Measurements from ENCODE around the gene CBX1. TPM values are rescaled to one million over a fixed set of nuclear protein-coding genes. Genes with fewer than 3 reads are reported as not detected.

CBX1 gene
- total and polyA plus RNA-seq, 2 experiments from 2014 or later = 127 to 223 TPM

DNA sequence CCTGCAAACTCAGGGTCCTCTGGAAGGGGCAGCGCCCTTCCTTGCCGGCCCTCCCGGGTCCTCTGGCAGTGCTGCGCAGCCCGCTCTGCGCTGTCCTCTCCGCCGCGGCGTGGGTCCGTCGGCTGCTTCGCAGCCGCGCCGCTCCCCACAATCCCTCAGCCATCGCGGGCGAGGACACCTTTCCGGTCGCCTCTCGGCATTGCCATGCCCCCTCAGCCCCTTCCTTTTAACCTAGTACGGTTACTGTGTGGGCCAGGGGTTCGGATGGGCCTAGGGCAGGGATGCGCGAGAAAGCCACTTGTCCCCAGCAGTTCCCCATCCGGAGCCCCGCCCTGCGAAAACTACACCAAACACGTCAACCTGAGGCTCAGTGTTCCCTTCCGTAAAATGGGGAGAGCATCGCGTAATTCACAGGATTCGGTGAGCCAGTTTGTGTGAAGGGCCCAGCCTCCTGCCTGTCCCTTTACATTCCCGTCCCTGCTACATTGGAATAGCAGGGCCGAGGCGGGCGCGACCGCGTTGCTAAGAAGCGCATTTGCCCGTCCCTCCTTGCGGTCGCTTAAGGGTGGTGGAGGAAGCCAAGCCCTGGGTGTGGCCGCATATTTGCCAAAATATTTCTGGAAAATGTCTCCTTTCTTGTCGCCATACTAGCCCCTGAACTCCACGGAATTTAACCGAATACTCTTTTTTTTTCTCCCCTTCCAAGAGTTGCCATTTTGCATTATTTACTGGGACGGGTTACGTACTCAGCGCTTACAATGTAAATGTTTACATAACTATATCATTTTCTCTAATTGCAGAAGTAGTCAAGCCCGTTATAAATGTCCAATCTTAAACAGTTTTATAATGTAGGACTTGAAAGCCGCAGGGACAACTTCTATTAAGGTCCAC is 76.9 kb downstream of the CBX1 start:
- DNase-seq (ENCODE audit: low spot score) (peak; percentile 68), ATAC-seq (peak; percentile 7)
- H3K79me2 ChIP-seq (replicated peaks; ENCODE audit: insufficient read depth) = no peaks in the 10 kb centered on the region
- H3K4me2 ChIP-seq = peak overlapping the region; percentile 99
- Mint-ChIP-seq H3K9me3 (no peaks in the 10 kb centered on the region), H3K27me3 (ENCODE audit: insufficient read depth, low read depth, poor library complexity) (peaks cover 34% of the 10 kb centered on the region), H3K36me3 (ENCODE audit: low read depth) (no peaks in the 10 kb centered on the region), H3K4me3 (peak overlapping the region; percentile 76), H3K4me1 (peaks cover 25% of the 10 kb centered on the region), H3K27ac (no peak overlapping the region)
- H3K4me1 ChIP-seq (ENCODE audit: insufficient read depth) = peaks cover 21% of the 10 kb centered on the region
- H3K36me3 ChIP-seq (ENCODE audit: insufficient read depth) = no peaks in the 10 kb centered on the region
- H2AFZ ChIP-seq = peak overlapping the region; percentile 97
- H4K20me1 ChIP-seq (replicated peaks; ENCODE audit: insufficient read depth) = no peaks in the 10 kb centered on the region
- peaks cover 22% of the 10 kb centered on the region for H3K27me3 ChIP-seq (ENCODE audit: insufficient read depth)
- H3K9me2 ChIP-seq (ENCODE audit: insufficient read depth) = no peaks in the 10 kb centered on the region
- H3F3A ChIP-seq (replicated peaks; ENCODE audit: low read depth) = peaks cover 14% of the 10 kb centered on the region; the same call in 1 of the 2 replicates
- no peak overlapping the region for H3K27ac ChIP-seq (ENCODE audit: low read depth)
- peak overlapping the region; percentile 83 for H3K4me3 ChIP-seq
- TF ChIP-seq, protein P1, sequence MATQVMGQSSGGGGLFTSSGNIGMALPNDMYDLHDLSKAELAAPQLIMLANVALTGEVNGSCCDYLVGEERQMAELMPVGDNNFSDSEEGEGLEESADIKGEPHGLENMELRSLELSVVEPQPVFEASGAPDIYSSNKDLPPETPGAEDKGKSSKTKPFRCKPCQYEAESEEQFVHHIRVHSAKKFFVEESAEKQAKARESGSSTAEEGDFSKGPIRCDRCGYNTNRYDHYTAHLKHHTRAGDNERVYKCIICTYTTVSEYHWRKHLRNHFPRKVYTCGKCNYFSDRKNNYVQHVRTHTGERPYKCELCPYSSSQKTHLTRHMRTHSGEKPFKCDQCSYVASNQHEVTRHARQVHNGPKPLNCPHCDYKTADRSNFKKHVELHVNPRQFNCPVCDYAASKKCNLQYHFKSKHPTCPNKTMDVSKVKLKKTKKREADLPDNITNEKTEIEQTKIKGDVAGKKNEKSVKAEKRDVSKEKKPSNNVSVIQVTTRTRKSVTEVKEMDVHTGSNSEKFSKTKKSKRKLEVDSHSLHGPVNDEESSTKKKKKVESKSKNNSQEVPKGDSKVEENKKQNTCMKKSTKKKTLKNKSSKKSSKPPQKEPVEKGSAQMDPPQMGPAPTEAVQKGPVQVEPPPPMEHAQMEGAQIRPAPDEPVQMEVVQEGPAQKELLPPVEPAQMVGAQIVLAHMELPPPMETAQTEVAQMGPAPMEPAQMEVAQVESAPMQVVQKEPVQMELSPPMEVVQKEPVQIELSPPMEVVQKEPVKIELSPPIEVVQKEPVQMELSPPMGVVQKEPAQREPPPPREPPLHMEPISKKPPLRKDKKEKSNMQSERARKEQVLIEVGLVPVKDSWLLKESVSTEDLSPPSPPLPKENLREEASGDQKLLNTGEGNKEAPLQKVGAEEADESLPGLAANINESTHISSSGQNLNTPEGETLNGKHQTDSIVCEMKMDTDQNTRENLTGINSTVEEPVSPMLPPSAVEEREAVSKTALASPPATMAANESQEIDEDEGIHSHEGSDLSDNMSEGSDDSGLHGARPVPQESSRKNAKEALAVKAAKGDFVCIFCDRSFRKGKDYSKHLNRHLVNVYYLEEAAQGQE (IDR thresholded peaks at IDR 0.05; ENCODE audit: unreplicated experiment) = no peak
- peak; percentile 44; the same call in 1 of the 2 replicates for TF ChIP-seq CREB1 (CRISPR knock-in tag; IDR thresholded peaks at IDR 0.05; ENCODE audit: low read depth)

DNA sequence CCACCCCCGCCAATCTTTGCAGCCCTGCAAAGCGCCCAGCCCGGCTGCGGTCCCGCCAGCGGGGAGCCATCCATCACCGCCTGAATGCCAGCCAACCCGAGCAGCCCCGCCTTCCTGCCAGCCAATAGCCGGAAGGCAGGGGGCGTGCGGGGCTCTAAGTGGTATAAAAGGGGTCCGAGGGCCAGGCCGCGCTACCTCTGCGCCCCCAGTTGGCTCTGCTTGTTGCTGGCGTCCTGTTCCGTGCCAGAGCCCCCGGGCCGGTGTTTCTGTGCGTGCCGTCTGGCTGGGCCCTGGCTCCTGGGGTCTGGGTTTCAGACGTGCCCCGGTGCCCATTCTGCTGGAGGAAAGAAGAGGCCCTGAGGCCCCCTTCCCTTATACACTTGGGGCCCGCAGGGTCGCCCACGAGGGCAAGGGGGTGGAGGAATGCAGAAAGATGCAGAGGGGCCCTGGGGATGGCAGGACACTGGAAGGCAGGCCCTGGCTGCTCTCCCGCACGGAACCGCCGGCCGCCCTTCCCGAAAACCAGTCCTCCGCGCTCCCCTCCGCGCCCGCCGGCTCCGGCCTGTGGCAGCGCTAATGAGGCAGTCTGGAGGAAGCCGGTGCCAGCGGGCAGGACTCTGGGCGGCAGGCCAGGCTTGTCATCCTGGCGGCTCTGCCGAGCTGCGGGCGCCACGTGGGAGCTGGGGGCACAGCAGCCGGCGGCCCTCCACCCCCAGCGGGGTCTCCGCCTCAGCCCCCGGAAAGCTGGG is 77.7 kb downstream of the CBX1 start:
- no peaks in the 10 kb centered on the region for H3K79me2 ChIP-seq (replicated peaks; ENCODE audit: insufficient read depth)
- Mint-ChIP-seq H3K4me3 (peak overlapping the region; percentile 77), H3K36me3 (ENCODE audit: low read depth) (no peaks in the 10 kb centered on the region), H3K27ac (no peak overlapping the region), H3K27me3 (ENCODE audit: insufficient read depth, low read depth, poor library complexity) (peaks cover 34% of the 10 kb centered on the region), H3K4me1 (peaks cover 25% of the 10 kb centered on the region), H3K9me3 (no peaks in the 10 kb centered on the region)
- peak overlapping the region; percentile 99 for H3K4me2 ChIP-seq
- H3K27me3 ChIP-seq (ENCODE audit: insufficient read depth) = peaks cover 22% of the 10 kb centered on the region
- H3K4me3 ChIP-seq = peak overlapping the region; percentile 83
- TF ChIP-seq NANOG (IDR thresholded peaks at IDR 0.05; ENCODE audit: borderline replicate concordance) (no peak), EZH2phosphoT487 (IDR thresholded peaks at IDR 0.05; ENCODE audit: unreplicated experiment) (no peak), POLR2AphosphoS5 (IDR thresholded peaks at IDR 0.05; ENCODE audit: low read depth) (peak; percentile 83), CREB1 (CRISPR knock-in tag; IDR thresholded peaks at IDR 0.05; ENCODE audit: low read depth) (no peak)
- TF ChIP-seq, protein P2, sequence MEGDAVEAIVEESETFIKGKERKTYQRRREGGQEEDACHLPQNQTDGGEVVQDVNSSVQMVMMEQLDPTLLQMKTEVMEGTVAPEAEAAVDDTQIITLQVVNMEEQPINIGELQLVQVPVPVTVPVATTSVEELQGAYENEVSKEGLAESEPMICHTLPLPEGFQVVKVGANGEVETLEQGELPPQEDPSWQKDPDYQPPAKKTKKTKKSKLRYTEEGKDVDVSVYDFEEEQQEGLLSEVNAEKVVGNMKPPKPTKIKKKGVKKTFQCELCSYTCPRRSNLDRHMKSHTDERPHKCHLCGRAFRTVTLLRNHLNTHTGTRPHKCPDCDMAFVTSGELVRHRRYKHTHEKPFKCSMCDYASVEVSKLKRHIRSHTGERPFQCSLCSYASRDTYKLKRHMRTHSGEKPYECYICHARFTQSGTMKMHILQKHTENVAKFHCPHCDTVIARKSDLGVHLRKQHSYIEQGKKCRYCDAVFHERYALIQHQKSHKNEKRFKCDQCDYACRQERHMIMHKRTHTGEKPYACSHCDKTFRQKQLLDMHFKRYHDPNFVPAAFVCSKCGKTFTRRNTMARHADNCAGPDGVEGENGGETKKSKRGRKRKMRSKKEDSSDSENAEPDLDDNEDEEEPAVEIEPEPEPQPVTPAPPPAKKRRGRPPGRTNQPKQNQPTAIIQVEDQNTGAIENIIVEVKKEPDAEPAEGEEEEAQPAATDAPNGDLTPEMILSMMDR (conservative IDR thresholded peaks at IDR 0.05; ENCODE audit: low read depth in 2 of 2) = peak in 1 of 2 experiments; percentile 29; a peak in 2 of 4 replicates
- TF ChIP-seq, protein P3, sequence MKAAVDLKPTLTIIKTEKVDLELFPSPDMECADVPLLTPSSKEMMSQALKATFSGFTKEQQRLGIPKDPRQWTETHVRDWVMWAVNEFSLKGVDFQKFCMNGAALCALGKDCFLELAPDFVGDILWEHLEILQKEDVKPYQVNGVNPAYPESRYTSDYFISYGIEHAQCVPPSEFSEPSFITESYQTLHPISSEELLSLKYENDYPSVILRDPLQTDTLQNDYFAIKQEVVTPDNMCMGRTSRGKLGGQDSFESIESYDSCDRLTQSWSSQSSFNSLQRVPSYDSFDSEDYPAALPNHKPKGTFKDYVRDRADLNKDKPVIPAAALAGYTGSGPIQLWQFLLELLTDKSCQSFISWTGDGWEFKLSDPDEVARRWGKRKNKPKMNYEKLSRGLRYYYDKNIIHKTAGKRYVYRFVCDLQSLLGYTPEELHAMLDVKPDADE (IDR thresholded peaks at IDR 0.05) = no peak
- no peaks in the 10 kb centered on the region for H3K36me3 ChIP-seq (ENCODE audit: insufficient read depth)
- peak; percentile 57 for ATAC-seq
- H4K20me1 ChIP-seq (replicated peaks; ENCODE audit: insufficient read depth) = no peaks in the 10 kb centered on the region
- peaks cover 21% of the 10 kb centered on the region for H3K4me1 ChIP-seq (ENCODE audit: insufficient read depth)
- H3F3A ChIP-seq (replicated peaks; ENCODE audit: low read depth) = peaks cover 14% of the 10 kb centered on the region; the same call in 1 of the 2 replicates
- peak overlapping the region; percentile 97 for H2AFZ ChIP-seq
- no peak overlapping the region for H3K27ac ChIP-seq (ENCODE audit: low read depth)
- peak; percentile 95 for DNase-seq (ENCODE audit: low spot score)
- no peaks in the 10 kb centered on the region for H3K9me2 ChIP-seq (ENCODE audit: insufficient read depth)

Measured in GM23338 (cell line).